Nucleus accumbens (tissue), 56 donors: ENCODE data around the gene ALDH3A1.

Experiments used
- DNase-seq, 56 donors: peaks; one replicate each; lab custom pipeline; 2025; lab: John Stamatoyannopoulos, UW

ALDH3A1 gene

DNA sequence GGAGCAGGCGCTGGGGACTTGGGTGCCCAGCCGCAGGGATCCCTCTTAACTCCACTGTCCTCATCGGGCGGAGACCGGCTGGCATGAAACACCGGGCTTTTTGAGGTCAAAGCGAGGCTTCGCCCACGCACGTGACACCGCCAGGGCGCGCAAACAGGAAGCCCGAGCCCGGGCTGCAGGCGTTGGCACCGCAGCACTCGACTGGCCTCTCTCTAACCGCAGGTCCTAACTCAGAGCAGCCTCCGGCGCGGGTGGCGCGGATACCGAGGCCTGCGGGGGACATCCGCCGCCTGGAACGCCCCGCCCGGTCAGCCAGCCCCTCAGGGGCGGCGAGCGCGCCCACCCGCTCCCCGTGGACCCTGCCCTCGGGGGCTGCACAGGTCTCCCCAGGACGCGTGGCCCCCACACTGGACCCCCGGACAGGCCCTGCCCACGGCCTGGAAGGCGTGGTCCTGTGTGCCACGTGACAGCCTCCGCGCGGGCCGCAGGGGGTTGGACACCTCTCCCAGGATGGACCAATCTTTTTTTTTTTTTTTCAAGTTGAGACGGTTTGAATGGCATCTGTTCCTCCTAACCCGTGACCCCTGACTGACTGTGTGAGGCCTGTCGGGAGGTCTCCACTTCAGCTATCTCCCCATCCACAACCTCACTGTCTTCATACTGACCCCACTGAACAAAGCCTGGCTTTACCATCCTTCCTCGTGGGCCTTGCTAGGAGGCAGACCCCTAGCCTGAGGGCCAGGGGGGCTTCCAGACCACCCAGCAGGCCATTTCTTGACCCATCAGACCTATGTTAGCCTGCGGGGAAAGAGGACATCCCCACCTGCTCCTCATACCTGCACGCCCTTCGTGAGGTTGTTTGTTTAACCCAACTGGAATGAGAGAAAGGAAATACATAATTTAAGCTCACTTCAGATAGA, 23.3 kb downstream of the ALDH3A1 start:
- DNase-seq, result peak in 14 of 56 donors; percentile 16 to 63 (median 28)

DNA sequence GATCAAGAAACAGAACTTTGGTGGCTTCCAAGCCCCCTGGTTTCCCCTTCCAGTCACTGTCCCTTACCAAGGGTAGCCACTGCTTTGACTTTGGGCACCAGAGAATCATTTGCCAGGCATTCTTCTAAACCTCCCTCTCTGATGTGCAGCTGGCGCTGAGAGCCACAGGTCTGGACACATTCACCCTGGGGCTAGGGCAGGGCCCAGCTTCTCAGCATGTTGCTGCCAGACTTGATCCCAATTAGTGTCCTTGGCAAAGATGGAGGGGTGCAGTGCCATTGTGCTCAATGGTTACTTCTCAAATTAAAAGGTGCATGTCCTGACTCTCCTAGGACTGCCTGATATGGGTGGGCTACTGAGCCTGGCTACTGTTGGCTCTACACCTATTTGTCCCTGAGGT, 24.1 kb downstream of the ALDH3A1 start:
- no peak for DNase-seq

DNA sequence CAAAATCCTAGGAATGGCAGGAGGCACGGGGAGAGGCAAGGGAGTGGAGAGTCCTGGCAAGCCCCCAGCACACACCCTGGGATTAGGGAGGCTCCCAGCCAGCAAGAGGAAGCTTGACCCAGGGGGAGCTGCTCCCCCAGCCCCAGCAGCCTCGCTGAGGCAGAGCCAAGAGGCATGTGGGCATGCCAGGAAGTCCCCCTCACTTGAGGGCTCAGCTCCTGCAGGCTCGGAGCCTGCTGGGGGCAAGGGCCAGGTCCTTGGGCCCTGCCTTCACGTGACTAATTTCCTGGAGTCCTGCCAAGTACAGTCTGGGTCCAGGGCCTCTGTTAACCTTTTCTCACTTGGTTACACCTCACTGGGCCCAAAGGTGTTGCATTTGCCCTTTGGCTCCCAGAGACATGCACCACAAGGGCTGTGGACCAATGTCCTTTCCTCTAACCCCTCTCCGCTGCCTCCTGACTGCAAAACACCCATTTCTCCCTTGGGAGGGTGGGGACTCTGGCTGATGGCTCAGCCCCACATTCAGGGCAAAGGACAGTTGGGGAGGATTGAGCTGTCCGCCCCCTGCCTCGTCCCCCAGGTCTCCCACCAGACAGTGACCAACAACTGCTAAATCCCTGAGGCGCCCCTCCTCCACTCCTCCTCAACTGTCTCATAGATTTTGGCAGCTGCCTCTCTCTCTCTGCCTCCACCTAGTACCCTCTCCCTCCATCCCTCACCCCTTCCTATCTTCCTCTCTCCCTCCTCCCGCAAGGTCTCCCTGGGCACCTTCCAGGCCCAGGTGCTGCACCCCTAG, 27.3 kb downstream of the ALDH3A1 start:
- no peak for DNase-seq

DNA sequence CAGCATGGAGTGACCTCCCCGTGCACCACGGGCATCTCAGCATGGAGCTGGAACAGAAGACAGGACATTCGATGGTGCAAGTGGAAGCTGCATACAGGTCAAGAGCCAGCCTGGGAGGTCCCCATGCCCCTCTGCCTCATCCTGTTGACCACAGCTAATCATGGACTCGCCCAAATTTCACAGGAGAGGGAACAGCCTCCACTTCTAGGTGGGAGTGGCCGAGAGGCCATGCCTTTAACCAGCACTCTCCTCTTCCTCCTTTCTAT, 28.0 kb downstream of the ALDH3A1 start:
- DNase-seq, result no peak

DNA sequence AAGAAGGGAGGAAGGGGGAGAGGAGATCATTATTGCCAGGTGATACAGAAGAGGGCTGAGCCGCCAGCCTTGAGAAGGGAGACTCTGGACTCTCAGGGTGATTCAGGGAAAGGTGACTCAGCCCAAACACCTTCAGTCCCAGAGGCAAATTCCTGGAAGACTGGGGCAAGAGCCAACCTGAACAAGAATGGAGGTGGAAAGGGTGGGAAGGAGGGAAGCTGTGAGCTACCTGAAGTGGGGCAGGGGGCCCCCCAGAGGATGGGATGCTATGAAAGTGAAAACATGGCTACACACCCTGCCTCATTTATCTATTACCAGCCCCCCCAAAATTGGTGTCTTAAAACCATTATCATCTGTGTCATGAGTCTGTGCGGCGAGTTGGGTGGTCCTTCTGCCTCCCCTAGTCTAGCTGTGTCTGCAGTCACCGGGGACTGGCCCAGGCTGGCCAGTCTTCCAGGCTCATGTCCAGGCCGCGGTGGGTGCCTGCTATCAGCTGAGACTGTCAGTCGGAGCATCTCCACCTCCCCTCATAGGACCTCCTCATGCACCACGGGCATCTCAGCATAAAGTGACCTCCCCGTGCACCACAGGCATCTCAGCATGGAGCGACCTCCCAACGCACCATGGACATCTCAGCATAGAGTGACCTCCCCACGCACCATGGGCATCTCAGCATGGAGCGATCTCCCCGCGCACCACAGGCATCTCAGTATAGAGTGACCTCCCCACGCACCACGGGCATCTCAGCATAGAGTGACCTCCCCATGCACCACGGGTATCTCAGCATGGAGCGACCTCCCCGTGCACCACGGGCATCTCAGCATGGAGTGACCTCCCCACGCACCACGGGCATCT, 28.5 kb downstream of the ALDH3A1 start:
- DNase-seq, result no peak

DNA sequence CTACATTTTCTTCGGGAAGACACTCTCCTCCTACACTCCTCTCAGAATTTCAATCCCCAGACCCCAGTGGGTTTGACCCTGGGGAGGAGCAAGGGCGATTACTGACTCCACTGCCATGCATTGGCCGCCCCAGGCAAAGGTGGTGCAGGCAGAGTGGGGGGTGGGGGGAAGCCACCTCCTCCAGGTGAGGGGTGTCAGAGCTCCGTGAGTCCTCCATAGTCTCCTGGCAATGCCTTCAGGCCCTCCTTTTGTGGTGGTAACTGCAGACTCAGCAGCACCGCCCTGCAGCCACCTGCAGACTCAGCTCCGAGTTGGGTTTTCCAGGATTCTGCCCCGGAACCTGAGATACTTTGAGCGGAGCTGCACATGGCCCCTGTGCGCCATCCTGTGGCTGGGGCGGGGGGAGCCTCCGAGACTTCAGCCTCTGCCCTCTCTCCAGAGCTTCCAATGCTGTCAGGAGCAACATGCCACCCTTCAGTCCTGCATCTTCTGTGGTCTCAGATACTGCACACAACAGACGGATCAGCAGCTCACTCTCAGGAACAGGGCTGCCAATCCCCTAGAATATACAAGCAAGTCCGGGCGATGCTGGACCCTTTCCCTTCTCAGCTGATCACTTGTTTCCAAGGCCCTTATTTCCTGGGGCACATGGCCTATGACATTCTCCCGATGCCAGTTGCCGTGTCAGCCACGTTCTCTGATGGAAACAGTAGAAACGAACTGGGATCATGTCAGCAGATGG, 29.3 kb downstream of the ALDH3A1 start:
- DNase-seq, result no peak

DNA sequence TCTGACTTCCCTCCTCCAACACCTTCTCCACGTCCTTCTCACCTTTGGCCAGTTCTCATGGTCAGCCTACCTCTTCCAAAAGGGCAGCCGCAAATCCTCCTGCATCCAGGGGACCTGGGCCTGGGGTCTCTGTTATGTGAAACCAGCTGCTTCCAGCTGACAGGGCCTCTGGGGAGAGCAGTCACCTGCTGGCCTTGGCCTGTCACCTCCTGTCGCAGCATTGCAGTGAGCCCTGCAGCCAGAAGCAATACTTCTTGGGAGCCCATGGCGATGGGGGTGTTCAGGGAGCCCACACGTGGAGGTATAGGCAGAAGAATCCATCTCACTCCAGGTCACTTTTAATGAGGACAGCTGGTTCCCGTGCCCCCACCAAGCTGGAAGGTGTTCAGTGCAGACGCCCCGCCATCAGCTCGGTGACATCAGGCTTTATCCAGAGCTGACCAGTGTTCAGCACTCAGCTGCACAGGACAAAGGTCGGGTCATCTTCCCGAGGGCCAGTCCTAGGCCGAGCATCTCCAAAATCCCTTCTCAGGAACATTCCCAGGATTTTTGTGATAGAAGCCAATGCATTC, 30.0 kb downstream of the ALDH3A1 start:
- no peak for DNase-seq

DNA sequence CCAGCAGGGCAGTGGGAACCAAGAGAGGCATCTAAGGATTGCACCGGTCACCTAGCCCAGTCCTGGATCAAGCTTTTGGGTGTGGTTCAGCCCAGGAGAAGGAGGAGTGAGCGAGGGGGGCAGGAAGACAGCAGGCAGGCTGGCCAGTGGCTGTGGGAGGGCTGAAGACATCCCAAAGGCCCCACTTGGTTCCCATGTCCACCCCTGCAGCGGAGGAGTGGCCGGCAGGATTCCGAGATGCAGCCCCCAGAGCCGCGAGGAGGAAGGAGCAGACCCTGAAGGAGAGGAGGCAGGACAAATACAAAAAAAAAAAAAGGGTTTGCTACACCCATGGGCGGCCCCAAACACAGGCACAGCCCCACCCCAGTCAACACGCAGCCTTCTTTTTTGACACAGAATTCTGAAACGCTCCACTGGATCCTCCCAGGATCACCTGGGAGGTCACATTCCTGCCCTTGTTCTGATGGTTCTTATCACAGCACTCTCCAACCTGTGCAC, 30.6 kb downstream of the ALDH3A1 start:
- DNase-seq, result no peak

DNA sequence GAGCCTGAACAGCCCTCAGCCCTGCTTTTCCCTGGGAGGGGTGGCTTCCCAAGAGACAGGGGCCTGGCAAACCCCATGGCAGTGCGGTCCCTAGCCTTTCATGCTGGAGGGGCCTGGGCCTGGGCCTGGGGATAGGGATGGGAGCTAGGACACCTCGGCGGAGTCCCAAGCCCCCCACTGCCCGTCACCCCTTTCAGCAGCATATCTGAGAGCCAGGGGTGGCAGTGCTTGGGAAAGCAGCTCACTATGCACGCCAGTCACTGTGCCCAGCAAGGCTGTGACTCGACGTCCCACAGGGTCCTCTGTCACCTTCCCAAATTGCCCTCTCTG, 31.1 kb downstream of the ALDH3A1 start:
- DNase-seq, result no peak

DNA sequence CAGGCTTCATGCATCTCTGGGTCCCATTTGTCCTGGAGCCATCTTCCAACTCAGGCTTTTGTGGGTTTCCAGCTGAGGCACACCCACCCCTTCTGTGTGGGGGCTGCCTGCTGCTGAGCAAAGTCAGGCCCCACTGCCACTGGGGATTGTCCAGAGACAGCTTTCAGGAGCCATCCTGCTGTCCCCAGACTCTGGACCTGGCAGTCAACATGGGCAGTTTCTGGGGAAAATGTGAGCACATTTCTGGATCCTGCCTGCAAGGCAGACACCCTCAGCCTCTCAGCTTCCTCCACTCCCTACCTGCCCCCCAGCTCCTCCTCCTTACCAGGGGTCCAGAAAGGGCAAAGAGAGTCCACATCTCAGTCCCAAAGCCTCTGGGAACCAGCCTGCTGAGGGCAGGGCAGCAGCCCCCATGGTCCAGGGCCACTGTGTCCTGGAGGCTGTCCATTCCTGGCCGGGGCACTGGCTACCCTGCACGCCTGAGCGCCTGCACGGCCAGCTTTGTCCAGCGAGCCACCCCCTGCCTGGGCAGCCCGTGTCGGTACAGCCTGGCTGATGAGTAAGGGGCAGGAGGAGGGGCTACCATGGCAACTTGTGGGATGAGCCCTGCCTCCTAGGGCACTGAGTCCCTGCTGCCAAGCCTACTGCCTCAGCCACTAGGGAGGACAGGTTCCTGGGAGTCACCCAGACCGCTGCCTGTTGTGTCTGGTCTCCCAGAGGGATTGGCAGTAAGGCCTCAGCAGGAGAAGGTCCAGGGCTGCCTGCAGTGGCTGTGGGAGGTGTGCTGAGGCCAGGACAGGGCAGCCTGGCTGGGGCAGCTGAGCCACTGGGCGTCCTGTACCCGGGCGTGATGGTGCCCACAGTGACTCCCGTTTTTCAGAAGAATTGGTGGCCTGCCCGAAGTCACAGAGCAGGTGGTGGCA, 31.7 kb downstream of the ALDH3A1 start, which contains the start of gene SLC47A2:
Gene SLC47A2, minus strand, starts transcription at position 477 of the 923 bp plus-strand sequence. Its CDS starts 29 bp downstream, at position 448.
- DNase-seq, result peak in 9 of 56 donors; percentile 21 to 65 (median 42)

DNA sequence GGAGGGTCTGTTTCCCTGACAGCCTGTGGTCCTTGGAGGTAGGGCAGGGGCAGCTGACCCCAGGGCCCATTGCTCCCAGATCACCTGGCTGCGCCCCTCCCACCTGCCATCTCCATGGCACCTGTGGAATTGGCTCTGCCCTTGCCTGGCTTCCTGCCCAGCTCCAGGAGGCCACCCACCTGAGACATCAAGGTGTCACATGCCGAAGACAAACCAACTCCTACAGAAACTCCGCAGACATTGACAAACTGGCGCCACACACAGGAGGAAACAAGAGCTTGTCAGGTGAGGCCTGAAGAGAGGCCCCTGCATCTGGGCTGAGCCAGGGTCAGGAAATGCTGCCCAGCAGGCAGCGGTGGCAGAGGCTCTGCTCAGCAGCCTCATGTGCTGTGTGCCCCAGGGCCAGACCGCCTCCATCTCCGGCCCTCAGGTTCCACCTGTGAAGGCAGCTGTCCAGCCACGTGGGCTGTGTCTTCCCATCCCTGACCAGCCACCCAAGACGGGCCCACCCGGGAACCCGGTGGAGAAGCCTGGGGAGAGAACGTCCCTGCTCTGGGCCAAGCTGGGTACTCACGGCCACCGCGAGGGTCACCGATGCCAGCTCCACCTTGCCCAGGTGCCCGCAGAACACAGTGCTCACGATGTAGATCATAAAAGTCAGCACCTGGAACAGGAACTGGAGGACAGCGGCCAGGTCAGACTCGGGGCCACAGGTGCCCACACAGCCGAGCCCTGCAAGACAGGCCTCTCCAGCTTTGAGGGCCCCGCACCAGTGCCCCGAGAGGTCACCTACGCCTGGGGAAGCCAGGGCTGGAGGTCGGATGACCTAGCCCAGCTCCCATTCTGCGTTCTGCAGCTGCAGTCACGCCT, 33.3 kb downstream of the ALDH3A1 start:
- no peak for DNase-seq

DNA sequence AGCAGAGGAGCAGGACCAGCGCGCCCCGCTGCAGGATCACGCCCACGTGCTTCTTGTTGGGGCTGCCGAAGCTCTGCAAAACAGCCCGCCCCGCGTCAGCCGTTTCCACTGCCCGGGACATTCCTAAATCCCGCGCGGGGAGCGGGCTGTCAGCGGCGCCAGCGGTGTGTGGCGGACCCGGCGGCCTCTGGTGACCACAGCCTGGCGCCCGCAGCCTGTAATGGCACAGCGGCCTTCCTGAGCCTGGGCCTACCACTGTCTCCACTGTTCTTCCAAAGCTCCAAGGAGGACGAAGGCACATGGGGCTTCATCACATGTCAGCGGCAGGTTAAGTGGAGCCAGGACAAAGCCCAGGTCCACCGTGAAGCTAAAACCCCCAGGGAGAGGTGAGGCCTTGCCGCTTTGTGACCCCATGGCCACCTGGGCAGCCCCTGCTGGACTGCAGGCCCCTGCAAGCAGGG, 34.2 kb downstream of the ALDH3A1 start:
- no peak for DNase-seq

DNA sequence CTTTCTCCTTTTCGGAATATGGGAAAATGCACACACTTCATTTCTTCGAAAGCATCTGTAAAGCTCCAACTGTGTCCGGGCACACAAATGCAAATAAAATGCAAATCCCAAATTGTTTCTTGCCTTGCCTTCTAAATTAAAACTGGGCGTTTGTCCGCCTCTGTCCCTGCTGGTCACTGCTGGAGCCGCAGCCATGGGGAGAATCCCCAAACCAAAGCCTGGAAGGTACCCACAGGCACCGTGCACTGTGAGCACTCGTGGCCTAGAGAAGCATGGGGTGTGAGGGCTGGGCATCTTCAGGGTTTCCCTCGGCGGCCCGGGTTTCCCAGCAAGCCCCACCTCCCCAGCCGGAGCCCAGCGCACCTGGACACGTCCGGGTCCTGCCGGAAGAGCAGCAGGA, 34.6 kb downstream of the ALDH3A1 start:
- no peak for DNase-seq

DNA sequence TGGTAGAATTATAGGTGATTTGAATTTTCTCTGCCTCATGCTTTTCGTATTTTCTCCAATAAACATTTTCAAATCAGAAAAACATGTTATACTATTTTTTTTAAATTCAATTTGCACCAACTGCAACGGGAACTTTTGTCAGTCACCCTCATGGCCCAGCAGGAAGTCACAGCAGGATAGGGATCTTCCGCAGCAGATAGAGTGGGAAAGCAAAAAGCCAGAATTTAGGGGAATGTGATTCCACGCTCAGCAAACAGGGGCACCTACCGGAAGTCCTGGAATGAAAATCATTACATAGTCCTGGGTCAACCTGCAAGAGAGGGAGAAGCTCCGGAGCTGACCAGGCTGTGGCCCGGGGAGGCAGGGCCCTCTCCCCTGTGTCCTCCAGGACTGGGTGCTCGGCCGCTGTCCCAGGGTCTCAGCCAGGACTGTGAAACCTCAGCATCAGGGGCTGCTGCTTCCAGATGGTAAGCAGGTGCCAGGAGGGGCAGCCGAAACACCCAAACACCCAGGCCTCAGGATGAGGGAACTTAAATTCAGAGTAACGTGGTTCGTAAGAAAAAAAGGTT, 35.6 kb downstream of the ALDH3A1 start:
- DNase-seq, result no peak

DNA sequence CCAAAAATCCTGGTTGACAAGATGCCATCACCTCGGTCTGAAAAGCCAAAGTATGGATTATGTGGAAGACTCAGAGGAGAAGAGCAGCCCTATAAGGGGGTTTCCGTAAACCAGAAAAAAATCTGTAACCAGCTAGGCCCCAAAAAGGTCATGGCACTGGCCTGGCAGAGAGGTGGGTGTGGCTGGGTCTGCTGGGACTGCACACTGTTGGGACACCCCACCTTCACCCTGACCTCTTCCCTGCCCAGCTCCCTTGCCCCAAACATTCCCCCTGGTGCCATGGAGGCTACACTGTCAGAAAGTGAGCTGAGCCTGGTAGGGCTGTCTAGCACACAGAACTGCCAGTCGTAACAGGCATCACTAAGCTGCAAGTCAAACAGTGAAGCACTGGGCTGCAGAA, 38.3 kb downstream of the ALDH3A1 start:
- DNase-seq, result no peak

DNA sequence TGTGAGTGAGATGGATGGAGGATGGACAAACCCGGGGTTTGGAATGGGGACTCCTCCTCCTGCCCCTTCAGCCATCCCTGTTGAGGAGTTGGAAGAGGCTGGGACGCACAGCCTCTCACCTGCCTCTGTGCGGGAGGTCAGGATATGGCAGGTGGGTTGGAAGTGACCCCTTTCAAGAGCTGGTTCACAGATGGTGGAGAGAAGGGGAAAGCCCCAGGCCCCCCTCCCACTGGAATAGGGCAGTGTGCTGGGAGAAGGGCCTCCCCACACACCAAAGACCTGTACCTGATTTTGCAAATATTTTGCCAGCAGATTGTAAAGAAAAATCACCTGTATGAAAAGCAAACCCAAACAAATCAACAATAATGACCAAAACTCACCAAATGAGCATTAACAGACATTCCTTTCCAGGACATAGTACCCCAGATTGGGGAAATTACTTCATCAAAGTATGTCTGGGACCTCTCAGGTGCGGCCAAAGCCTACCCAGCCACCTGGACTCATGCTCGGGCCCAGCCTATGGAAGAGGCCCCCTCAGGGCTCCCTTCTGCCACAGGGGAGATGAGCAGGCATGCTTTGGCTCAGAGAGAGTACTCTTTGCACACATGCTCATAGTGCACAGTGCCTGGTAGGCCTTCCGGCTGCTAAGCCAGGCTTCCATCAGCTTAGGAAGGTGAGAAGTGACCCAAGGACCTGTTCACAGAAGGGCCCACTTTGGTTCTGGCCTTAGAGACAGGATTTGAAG, 39.5 kb downstream of the ALDH3A1 start:
- DNase-seq, result no peak
